PC-3 (cell line): ENCODE results near the gene VSTM5. TPM values are rescaled to one million over a fixed set of nuclear protein-coding genes. Genes with fewer than 3 reads are reported as not detected.

Experiments
- ATAC-seq: fragments of 200-7000 bp; cut with Tn5 transposase; 2 replicates; pipeline ENCODE4 v1.9.1; 2020; ENCODE audit warnings: mild to moderate bottlenecking, moderate library complexity
- BruUV-seq: library from RNA; stranded (reverse); fragments of 400-500 nt; replicated peaks from 2 replicates; lab custom pipeline; 2021; lab: Mats Ljungman, UMichigan
- CTCF ChIA-PET: fragments of 300-600 bp; sonication (Branson Sonifier 250); formaldehyde crosslinking; loops from one replicate; lab custom pipeline; 2022; ENCODE audit warnings: antibody characterized with exemption; lab: Charles Lee
- POLR2A ChIA-PET: fragments of 300-600 bp; sonication (Branson Sonifier 250); formaldehyde crosslinking; loops from one replicate; lab custom pipeline; 2022; ENCODE audit warnings: antibody characterized with exemption; ENCODE audit not compliant: unreplicated experiment; lab: Charles Lee
- DNase-seq: peaks from one replicate; pipeline ENCODE4 v3.0.0-alpha.2; 2015
- H2AFZ ChIP-seq: fragments of 300-600 bp; sonication (generic); 2 replicates; pipeline ENCODE4 v1.6.0; 2016; ENCODE audit warnings: antibody characterized with exemption, low read length
- H3F3A ChIP-seq: fragments of 300-600 bp; sonication (generic); one replicate; pipeline ENCODE4 v1.6.0; 2017; ENCODE audit warnings: antibody characterized with exemption, low read length, control low read depth, mild to moderate bottlenecking; ENCODE audit not compliant: unreplicated experiment
- H3K27ac ChIP-seq: fragments of 300-600 bp; sonication (generic); 2 replicates; pipeline ENCODE4 v1.5.1; 2016; ENCODE audit warnings: mild to moderate bottlenecking, low read length
- H3K27me3 ChIP-seq: fragments of 300-600 bp; sonication (generic); 2 replicates; pipeline ENCODE4 v1.6.1; 2016; ENCODE audit warnings: low read length, mixed read lengths
- H3K36me3 ChIP-seq: fragments of 300-600 bp; sonication (generic); 2 replicates; pipeline ENCODE4 v1.6.1; 2016; ENCODE audit warnings: low read depth, mixed run types, low read length, mixed read lengths
- H3K4me1 ChIP-seq: fragments of 300-600 bp; sonication (generic); 2 replicates; pipeline ENCODE4 v1.5.1; 2016; ENCODE audit warnings: low read length; ENCODE audit not compliant: insufficient read depth
- H3K4me2 ChIP-seq: fragments of 300-600 bp; sonication (generic); 2 replicates; pipeline ENCODE4 v1.6.0; 2016; ENCODE audit warnings: low read length
- H3K4me3 ChIP-seq: fragments of 300-600 bp; sonication (generic); 2 replicates; pipeline ENCODE4 v1.5.1; 2016; ENCODE audit warnings: mild to moderate bottlenecking, low read length, mixed read lengths
- H3K79me2 ChIP-seq: fragments of 300-600 bp; sonication (generic); 2 replicates; pipeline ENCODE4 v1.6.1; 2017; ENCODE audit warnings: low read length, mixed read lengths
- H3K9ac ChIP-seq: fragments of 300-600 bp; sonication (generic); 2 replicates; pipeline ENCODE4 v1.6.0; 2016; ENCODE audit warnings: mild to moderate bottlenecking, low read length
- H3K9me2 ChIP-seq: fragments of 300-600 bp; sonication (generic); replicated peaks from 2 replicates; pipeline ENCODE4 v1.6.1; 2016; ENCODE audit warnings: mixed run types, low read length, mixed read lengths
- H3K9me3 ChIP-seq: fragments of 300-600 bp; sonication (generic); 2 replicates; pipeline ENCODE4 v1.6.1; 2016; ENCODE audit warnings: low read length, mixed read lengths
- H4K20me1 ChIP-seq: fragments of 300-600 bp; sonication (generic); 2 replicates; pipeline ENCODE4 v1.6.1; 2016; ENCODE audit warnings: low read length, mixed read lengths
- CTCF ChIP-seq: fragments of 300-600 bp; sonication (generic); conservative IDR thresholded peaks from 2 replicates; pipeline ENCODE4 v1.5.1; 2017; ENCODE audit warnings: antibody characterized with exemption, low read depth, mild to moderate bottlenecking, low read length
- EZH2 ChIP-seq: fragments of 300-600 bp; sonication (generic); IDR thresholded peaks from one replicate; pipeline ENCODE4 v1.6.1; 2017; ENCODE audit warnings: antibody characterized with exemption, mild to moderate bottlenecking, low read length; ENCODE audit not compliant: unreplicated experiment
- EZH2phosphoT487 ChIP-seq: fragments of 300-600 bp; sonication (generic); IDR thresholded peaks from 2 replicates; pipeline ENCODE4 v1.6.1; 2018; ENCODE audit warnings: mild to moderate bottlenecking, antibody characterized with exemption, low read length, borderline replicate concordance
- intact Hi-C: fragments of 100-400 bp; cut with micrococcal nuclease; formaldehyde crosslinking; loops from 2 replicates; pipeline ENCODE4 v1.9.0; 2023
- total RNA-seq: library from RNA; depleted of rRNA; stranded (reverse); fragments of >200 nt; gene quantifications from 2 replicates; pipeline ENCODE4 v1.2.3, GENCODE V29; 2014

Gene VSTM5
- total RNA-seq, 1 experiment from 2014 or later, result 15.6 TPM

- Histone ChIP-seq H3K9me3 (no peaks in the 10 kb centered on the region), H3K9ac (no peak overlapping the region), H3K4me1 (no peaks in the 10 kb centered on the region), H3K36me3 (peaks cover 48% of the 10 kb centered on the region), H3K27ac (no peak overlapping the region), H3K79me2 (no peaks in the 10 kb centered on the region), H3F3A (no peaks in the 10 kb centered on the region), H4K20me1 (no peaks in the 10 kb centered on the region), H3K27me3 (no peaks in the 10 kb centered on the region), H3K4me3 (no peak overlapping the region), H2AFZ (no peak overlapping the region), H3K4me2 (no peak overlapping the region), H3K9me2 (no peaks in the 10 kb centered on the region)
- intact Hi-C loops, result no loop called here
- ATAC-seq (no peak), DNase-seq (no peak)
- CTCF ChIA-PET, result no interaction called here
- no peak for TF ChIP-seq CTCF
- TF ChIP-seq EZH2, result no peak
- no peak for TF ChIP-seq EZH2phosphoT487
- BruUV-seq, result TSS peak; percentile 9
- POLR2A ChIA-PET, result no interaction called here
Measured at GRCh38 chr11:93814966-93815633, 35.3 kb downstream of the VSTM5 start.

- no peak overlapping the region for H2AFZ ChIP-seq
- no peaks in the 10 kb centered on the region for H3K9me3 ChIP-seq
- no peak overlapping the region for H3K4me3 ChIP-seq
- no peaks in the 10 kb centered on the region for H3K79me2 ChIP-seq
- POLR2A ChIA-PET, result no interaction called here
- intact Hi-C loops, result no loop called here
- H3K27me3 ChIP-seq, result no peaks in the 10 kb centered on the region
- H3K9ac ChIP-seq, result no peak overlapping the region
- no peak overlapping the region for H3K27ac ChIP-seq
- no peak for TF ChIP-seq EZH2
- TF ChIP-seq CTCF, result no peak
- TF ChIP-seq EZH2phosphoT487, result no peak
- no peaks in the 10 kb centered on the region for H3K4me1 ChIP-seq
- H3F3A ChIP-seq, result no peaks in the 10 kb centered on the region
- no peaks in the 10 kb centered on the region for H3K9me2 ChIP-seq
- CTCF ChIA-PET, result no interaction called here
- BruUV-seq, result no TSS peak
- no peaks in the 10 kb centered on the region for H4K20me1 ChIP-seq
- ATAC-seq (no peak), DNase-seq (no peak)
- H3K4me2 ChIP-seq, result no peak overlapping the region
- H3K36me3 ChIP-seq, result peaks cover 55% of the 10 kb centered on the region
Measured at GRCh38 chr11:93813974-93814373, 36.4 kb downstream of the VSTM5 start.

- TF ChIP-seq EZH2phosphoT487 (no peak), CTCF (no peak), EZH2 (no peak)
- CTCF ChIA-PET, result no interaction called here
- no peaks in the 10 kb centered on the region for H3K79me2 ChIP-seq
- H3K4me1 ChIP-seq, result no peaks in the 10 kb centered on the region
- DNase-seq (no peak), ATAC-seq (no peak)
- no peaks in the 10 kb centered on the region for H4K20me1 ChIP-seq
- BruUV-seq, result no TSS peak
- H3K9ac ChIP-seq, result no peak overlapping the region
- no peak overlapping the region for H3K4me2 ChIP-seq
- H3K9me2 ChIP-seq, result no peaks in the 10 kb centered on the region
- no peaks in the 10 kb centered on the region for H3K27me3 ChIP-seq
- H3K9me3 ChIP-seq, result no peaks in the 10 kb centered on the region
- intact Hi-C loops, result no loop called here
- H2AFZ ChIP-seq, result no peak overlapping the region
- POLR2A ChIA-PET, result no interaction called here
- no peak overlapping the region for H3K27ac ChIP-seq
- peaks cover 80% of the 10 kb centered on the region for H3K36me3 ChIP-seq
- H3F3A ChIP-seq, result no peaks in the 10 kb centered on the region
- H3K4me3 ChIP-seq, result no peak overlapping the region
Measured at GRCh38 chr11:93807980-93808379, 42.4 kb downstream of the VSTM5 start.
